Measurements from ENCODE around the gene DUSP10.

GRCh38 chr1:221672965-221673364, 68.9 kb downstream of the DUSP10 start:
- TF ChIP-seq, protein P1, sequence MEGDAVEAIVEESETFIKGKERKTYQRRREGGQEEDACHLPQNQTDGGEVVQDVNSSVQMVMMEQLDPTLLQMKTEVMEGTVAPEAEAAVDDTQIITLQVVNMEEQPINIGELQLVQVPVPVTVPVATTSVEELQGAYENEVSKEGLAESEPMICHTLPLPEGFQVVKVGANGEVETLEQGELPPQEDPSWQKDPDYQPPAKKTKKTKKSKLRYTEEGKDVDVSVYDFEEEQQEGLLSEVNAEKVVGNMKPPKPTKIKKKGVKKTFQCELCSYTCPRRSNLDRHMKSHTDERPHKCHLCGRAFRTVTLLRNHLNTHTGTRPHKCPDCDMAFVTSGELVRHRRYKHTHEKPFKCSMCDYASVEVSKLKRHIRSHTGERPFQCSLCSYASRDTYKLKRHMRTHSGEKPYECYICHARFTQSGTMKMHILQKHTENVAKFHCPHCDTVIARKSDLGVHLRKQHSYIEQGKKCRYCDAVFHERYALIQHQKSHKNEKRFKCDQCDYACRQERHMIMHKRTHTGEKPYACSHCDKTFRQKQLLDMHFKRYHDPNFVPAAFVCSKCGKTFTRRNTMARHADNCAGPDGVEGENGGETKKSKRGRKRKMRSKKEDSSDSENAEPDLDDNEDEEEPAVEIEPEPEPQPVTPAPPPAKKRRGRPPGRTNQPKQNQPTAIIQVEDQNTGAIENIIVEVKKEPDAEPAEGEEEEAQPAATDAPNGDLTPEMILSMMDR (IDR thresholded peaks at IDR 0.05; ENCODE audit: insufficient read depth, low read length, poor library complexity, severe bottlenecking), result no peak
- no peak for TF ChIP-seq EZH2phosphoT487 (conservative IDR thresholded peaks at IDR 0.05; ENCODE audit: low read length)
